ENCODE measurements around the gene FCHO2. TPM values are rescaled to one million over a fixed set of nuclear protein-coding genes. Genes with fewer than 3 reads are reported as not detected.

The FCHO2 gene
- total RNA-seq, 6 experiments from 2014 or later, result 11.7 to 22.8 (median 14.8) TPM

- DNase-seq, result no peak
- intact Hi-C loops (cut with DNase I), result loop anchor here in 1 of 2 donors (5.0 kb wide), 1 partner anchor 66 kb away; no protein-coding TSS in a partner anchor
- H3K9me3 ChIP-seq, result no peaks in the 10 kb centered on the region
- 89% methylated on average over 4 of the region's 4 CpGs for WGBS (ENCODE audit: insufficient coverage, low coverage, low lambda C conversion rate, missing lambda C conversion rate)
- TF ChIP-seq CTCF (IDR thresholded peaks at IDR 0.05), result no peak
- TF ChIP-seq POLR2A (IDR thresholded peaks at IDR 0.05), result no peak
- peaks cover 0 to 2% (median 0%) of the 10 kb centered on the region in 4 donors for H3K36me3 ChIP-seq
- H3K27me3 ChIP-seq, result no peaks in the 10 kb centered on the region
- peaks cover 0 to 2% (median 1%) of the 10 kb centered on the region in 4 donors for H3K4me1 ChIP-seq
- no peak overlapping the region for H3K4me3 ChIP-seq
- no peak overlapping the region for H3K27ac ChIP-seq
- no peak for ATAC-seq
Observed at GRCh38 chr5:73027816-73028215, 72.0 kb downstream of the FCHO2 start.

- H3K9me3 ChIP-seq, result no peaks in the 10 kb centered on the region
- H3K4me3 ChIP-seq, result no peak overlapping the region
- H3K4me1 ChIP-seq, result no peaks in the 10 kb centered on the region
- no peak overlapping the region for H3K27ac ChIP-seq
- intact Hi-C loops (cut with DNase I), result loop anchor here in 1 of 2 donors (5.0 kb wide), 1 partner anchor 67 kb away; no protein-coding TSS in a partner anchor
- ATAC-seq (no peak), DNase-seq (no peak)
- H3K27me3 ChIP-seq, result no peaks in the 10 kb centered on the region
- H3K36me3 ChIP-seq, result peaks cover 0 to 2% (median 0%) of the 10 kb centered on the region in 4 donors
- TF ChIP-seq CTCF (IDR thresholded peaks at IDR 0.05) (no peak), POLR2A (IDR thresholded peaks at IDR 0.05) (no peak)
- 94% methylated on average over 1 of the region's 1 CpG for WGBS (ENCODE audit: insufficient coverage, low coverage, low lambda C conversion rate, missing lambda C conversion rate)
Observed at GRCh38 chr5:73028991-73029595, 73.3 kb downstream of the FCHO2 start.

GRCh38 chr5:73030531-73030930 is 74.7 kb downstream of the FCHO2 start:
- intact Hi-C loops (cut with DNase I), result no loop called here
- WGBS (ENCODE audit: insufficient coverage, low coverage, low lambda C conversion rate, missing lambda C conversion rate), result 83% methylated on average over 1 of the region's 1 CpG
- TF ChIP-seq CTCF (IDR thresholded peaks at IDR 0.05) (no peak), POLR2A (IDR thresholded peaks at IDR 0.05) (no peak)
- Histone ChIP-seq H3K4me3 (no peak overlapping the region), H3K4me1 (no peaks in the 10 kb centered on the region), H3K27ac (no peak overlapping the region), H3K9me3 (no peaks in the 10 kb centered on the region), H3K27me3 (no peaks in the 10 kb centered on the region), H3K36me3 (peaks cover 0 to 2% (median 0%) of the 10 kb centered on the region in 4 donors)
- ATAC-seq, result no peak
- no peak for DNase-seq

- H3K4me3 ChIP-seq, result no peak overlapping the region
- H3K27ac ChIP-seq, result no peak overlapping the region
- no peaks in the 10 kb centered on the region for H3K4me1 ChIP-seq
- no peak for ATAC-seq
- no peak for DNase-seq
- intact Hi-C loops (cut with DNase I), result no loop called here
- no peaks in the 10 kb centered on the region for H3K9me3 ChIP-seq
- H3K36me3 ChIP-seq, result no peaks in the 10 kb centered on the region
- H3K27me3 ChIP-seq, result no peaks in the 10 kb centered on the region
- TF ChIP-seq CTCF (IDR thresholded peaks at IDR 0.05) (no peak), POLR2A (IDR thresholded peaks at IDR 0.05) (no peak)
Observed at GRCh38 chr5:73030995-73031394, 75.2 kb downstream of the FCHO2 start.
